ENCODE results near the gene FJX1.

FJX1 gene

GRCh38 chr11:35606206-35606605 lies 12.1 kb upstream of the FJX1 start:
- H3K4me1 ChIP-seq = peaks cover 0 to 8% (median 0%) of the 10 kb centered on the region in 4 donors
- peaks cover 0 to 14% of the 10 kb centered on the region in 2 donors for H3K27me3 ChIP-seq
- H3K27ac ChIP-seq = no peak overlapping the region
- TF ChIP-seq CTCF (IDR thresholded peaks at IDR 0.05) = no peak
- intact Hi-C loops (cut with DNase I; ENCODE audit: low total_unique reads) = no loop called here
- no peaks in the 10 kb centered on the region for H3K36me3 ChIP-seq
- no peaks in the 10 kb centered on the region for H3K9me3 ChIP-seq
- no peak overlapping the region for H3K4me3 ChIP-seq
- DNase-seq = no peak

GRCh38 chr11:35608502-35608901 lies 9.8 kb upstream of the FJX1 start:
- no peak for TF ChIP-seq CTCF (IDR thresholded peaks at IDR 0.05)
- Histone ChIP-seq H3K4me3 (no peak overlapping the region), H3K27me3 (peaks cover 0 to 14% of the 10 kb centered on the region in 2 donors), H3K36me3 (no peaks in the 10 kb centered on the region), H3K9me3 (no peaks in the 10 kb centered on the region), H3K27ac (no peak overlapping the region), H3K4me1 (peaks cover 0 to 8% (median 0%) of the 10 kb centered on the region in 4 donors)
- intact Hi-C loops (cut with DNase I; ENCODE audit: low total_unique reads) = no loop called here
- DNase-seq = no peak

- no peak for TF ChIP-seq CTCF (IDR thresholded peaks at IDR 0.05)
- H3K27ac ChIP-seq = no peak overlapping the region
- no peak overlapping the region for H3K4me3 ChIP-seq
- no peak for DNase-seq
- peaks cover 0 to 8% (median 0%) of the 10 kb centered on the region in 4 donors for H3K4me1 ChIP-seq
- intact Hi-C loops (cut with DNase I; ENCODE audit: low total_unique reads) = loop anchor here (10.0 kb wide), 2 partner anchors 215 to 875 kb away; no protein-coding TSS in a partner anchor
- no peaks in the 10 kb centered on the region for H3K9me3 ChIP-seq
- H3K27me3 ChIP-seq = peaks cover 0 to 14% of the 10 kb centered on the region in 2 donors
- no peaks in the 10 kb centered on the region for H3K36me3 ChIP-seq
These were observed 8.6 kb upstream of the FJX1 start for GRCh38 chr11:35609656-35610055.

GRCh38 chr11:35610631-35611030 lies 7.6 kb upstream of the FJX1 start:
- Histone ChIP-seq H3K27ac (no peak overlapping the region), H3K9me3 (no peaks in the 10 kb centered on the region), H3K36me3 (no peaks in the 10 kb centered on the region), H3K27me3 (peaks cover 0 to 14% of the 10 kb centered on the region in 2 donors), H3K4me3 (no peak overlapping the region), H3K4me1 (peaks cover 0 to 3% (median 0%) of the 10 kb centered on the region in 4 donors)
- DNase-seq = no peak
- intact Hi-C loops (cut with DNase I; ENCODE audit: low total_unique reads) = loop anchor here (10.0 kb wide), 2 partner anchors 214 to 874 kb away; no protein-coding TSS in a partner anchor
- no peak for TF ChIP-seq CTCF (IDR thresholded peaks at IDR 0.05)

GRCh38 chr11:35611741-35612140 lies 6.5 kb upstream of the FJX1 start:
- no peak for TF ChIP-seq CTCF (IDR thresholded peaks at IDR 0.05)
- H3K27me3 ChIP-seq = peaks cover 0 to 14% of the 10 kb centered on the region in 2 donors
- intact Hi-C loops (cut with DNase I; ENCODE audit: low total_unique reads) = loop anchor here (10.0 kb wide), 2 partner anchors 213 to 873 kb away; no protein-coding TSS in a partner anchor

More at GRCh38 chr11:35611741-35612140, 6.5 kb upstream of the FJX1 start:
- H3K4me1 ChIP-seq = no peaks in the 10 kb centered on the region
- no peaks in the 10 kb centered on the region for H3K36me3 ChIP-seq
- no peaks in the 10 kb centered on the region for H3K9me3 ChIP-seq
- no peak overlapping the region for H3K4me3 ChIP-seq
- DNase-seq = no peak
- no peak overlapping the region for H3K27ac ChIP-seq
